ENCODE results near the gene GTPBP3.

The GTPBP3 gene

GRCh38 chr19:17341386-17341785, 4.0 kb downstream of the GTPBP3 start:
- Histone ChIP-seq H3K27ac (ENCODE audit: low read length) (no peak overlapping the region), H3K27me3 (ENCODE audit: insufficient read depth, low read length, poor library complexity) (no peaks in the 10 kb centered on the region), H4K20me1 (ENCODE audit: insufficient read depth, low read length) (peaks cover 6% of the 10 kb centered on the region; the same call in 1 of the 2 replicates), H3K79me2 (ENCODE audit: insufficient read depth, low read length) (peaks cover 20% of the 10 kb centered on the region), H3K9ac (ENCODE audit: low read depth, low read length) (no peak overlapping the region), H3K4me3 (ENCODE audit: low read depth in 1 of 2, low read length in 2 of 2) (no peak overlapping the region), H2AFZ (ENCODE audit: low read depth, low read length) (no peak overlapping the region), H3K4me2 (ENCODE audit: insufficient read depth, low read length) (no peak overlapping the region), H3K36me3 (ENCODE audit: insufficient read depth, low read length) (peaks cover 27% of the 10 kb centered on the region), H3K4me1 (ENCODE audit: insufficient read depth, low read length) (peaks cover 24% of the 10 kb centered on the region), H3K9me3 (ENCODE audit: insufficient read depth, low read length, severe bottlenecking) (no peaks in the 10 kb centered on the region)
- TF ChIP-seq EZH2 (IDR thresholded peaks at IDR 0.05; ENCODE audit: borderline replicate concordance, low read depth, low read length, severe bottlenecking): no peak
- TF ChIP-seq, protein P1, sequence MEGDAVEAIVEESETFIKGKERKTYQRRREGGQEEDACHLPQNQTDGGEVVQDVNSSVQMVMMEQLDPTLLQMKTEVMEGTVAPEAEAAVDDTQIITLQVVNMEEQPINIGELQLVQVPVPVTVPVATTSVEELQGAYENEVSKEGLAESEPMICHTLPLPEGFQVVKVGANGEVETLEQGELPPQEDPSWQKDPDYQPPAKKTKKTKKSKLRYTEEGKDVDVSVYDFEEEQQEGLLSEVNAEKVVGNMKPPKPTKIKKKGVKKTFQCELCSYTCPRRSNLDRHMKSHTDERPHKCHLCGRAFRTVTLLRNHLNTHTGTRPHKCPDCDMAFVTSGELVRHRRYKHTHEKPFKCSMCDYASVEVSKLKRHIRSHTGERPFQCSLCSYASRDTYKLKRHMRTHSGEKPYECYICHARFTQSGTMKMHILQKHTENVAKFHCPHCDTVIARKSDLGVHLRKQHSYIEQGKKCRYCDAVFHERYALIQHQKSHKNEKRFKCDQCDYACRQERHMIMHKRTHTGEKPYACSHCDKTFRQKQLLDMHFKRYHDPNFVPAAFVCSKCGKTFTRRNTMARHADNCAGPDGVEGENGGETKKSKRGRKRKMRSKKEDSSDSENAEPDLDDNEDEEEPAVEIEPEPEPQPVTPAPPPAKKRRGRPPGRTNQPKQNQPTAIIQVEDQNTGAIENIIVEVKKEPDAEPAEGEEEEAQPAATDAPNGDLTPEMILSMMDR (IDR thresholded peaks at IDR 0.05; ENCODE audit: borderline replicate concordance, extremely low read depth, low read length, poor library complexity, severe bottlenecking): no peak
- no peak for DNase-seq
- ATAC-seq (ENCODE audit: insufficient read depth, low read depth): no peak

- Histone ChIP-seq H3K9me3 (ENCODE audit: insufficient read depth, low read length, severe bottlenecking) (no peaks in the 10 kb centered on the region), H3K27me3 (ENCODE audit: insufficient read depth, low read length, poor library complexity) (no peaks in the 10 kb centered on the region), H3K9ac (ENCODE audit: low read depth, low read length) (no peak overlapping the region), H4K20me1 (ENCODE audit: insufficient read depth, low read length) (peaks cover 6% of the 10 kb centered on the region; the same call in 1 of the 2 replicates), H3K4me1 (ENCODE audit: insufficient read depth, low read length) (peaks cover 25% of the 10 kb centered on the region), H3K36me3 (ENCODE audit: insufficient read depth, low read length) (peaks cover 27% of the 10 kb centered on the region), H3K4me2 (ENCODE audit: insufficient read depth, low read length) (no peak overlapping the region), H3K27ac (ENCODE audit: low read length) (no peak overlapping the region), H3K79me2 (ENCODE audit: insufficient read depth, low read length) (peaks cover 18% of the 10 kb centered on the region), H3K4me3 (ENCODE audit: low read depth in 1 of 2, low read length in 2 of 2) (no peak overlapping the region), H2AFZ (ENCODE audit: low read depth, low read length) (no peak overlapping the region)
- no peak for TF ChIP-seq EZH2 (IDR thresholded peaks at IDR 0.05; ENCODE audit: borderline replicate concordance, low read depth, low read length, severe bottlenecking)
- TF ChIP-seq, protein P1 (IDR thresholded peaks at IDR 0.05; ENCODE audit: borderline replicate concordance, extremely low read depth, low read length, poor library complexity, severe bottlenecking): no peak
- ATAC-seq (ENCODE audit: insufficient read depth, low read depth) (no peak), DNase-seq (no peak)
Observed at GRCh38 chr19:17341845-17342244, 4.5 kb downstream of the GTPBP3 start.

DNA sequence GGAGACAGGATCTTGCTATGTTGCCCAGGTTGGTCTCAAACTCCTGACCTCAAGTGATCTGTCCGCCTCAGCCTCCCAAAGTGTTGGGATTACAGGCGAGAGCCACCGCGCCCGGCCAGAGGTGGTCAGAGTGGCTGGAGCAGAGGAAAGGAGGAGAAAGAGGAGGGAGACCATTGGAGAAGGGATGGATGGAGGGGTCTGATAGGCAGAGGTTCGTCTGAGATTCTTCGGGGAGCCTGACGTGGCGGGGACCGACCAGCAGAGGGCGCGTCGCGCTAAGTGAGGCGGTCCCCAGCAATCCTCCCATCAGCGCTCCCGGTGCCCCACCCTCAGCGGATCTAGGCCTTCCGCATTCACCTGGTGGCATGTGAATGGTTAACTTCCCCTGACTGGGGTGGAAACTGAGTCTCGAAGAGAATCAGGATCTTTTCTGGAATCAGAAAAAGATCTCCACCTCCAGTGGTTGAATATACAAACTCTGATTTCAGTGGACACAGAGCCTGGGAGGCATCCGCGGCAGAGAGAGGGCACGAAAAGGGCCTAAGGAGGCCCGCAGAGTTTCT, 8.8 kb downstream of the GTPBP3 start:
- Histone ChIP-seq H3K4me3 (ENCODE audit: low read depth in 1 of 2, low read length in 2 of 2) (no peak overlapping the region), H3K4me2 (ENCODE audit: insufficient read depth, low read length) (peak overlapping the region; percentile 44; the same call in 1 of the 2 replicates), H3K9me3 (ENCODE audit: insufficient read depth, low read length, severe bottlenecking) (no peaks in the 10 kb centered on the region), H3K79me2 (ENCODE audit: insufficient read depth, low read length) (0 out of 2 replicates have a peak, but pooled peaks cover 3% of the 10 kb centered on the region), H3K27ac (ENCODE audit: low read length) (no peak overlapping the region), H4K20me1 (ENCODE audit: insufficient read depth, low read length) (no peaks in the 10 kb centered on the region; the same call in 1 of the 2 replicates), H2AFZ (ENCODE audit: low read depth, low read length) (peak overlapping the region; percentile 67), H3K9ac (ENCODE audit: low read depth, low read length) (no peak overlapping the region), H3K27me3 (ENCODE audit: insufficient read depth, low read length, poor library complexity) (no peaks in the 10 kb centered on the region), H3K36me3 (ENCODE audit: insufficient read depth, low read length) (peaks cover 12% of the 10 kb centered on the region), H3K4me1 (ENCODE audit: insufficient read depth, low read length) (peaks cover 6% of the 10 kb centered on the region)
- ATAC-seq (ENCODE audit: insufficient read depth, low read depth) (peak; percentile 98), DNase-seq (peak; percentile 83)
- TF ChIP-seq, protein P1 (IDR thresholded peaks at IDR 0.05; ENCODE audit: borderline replicate concordance, extremely low read depth, low read length, poor library complexity, severe bottlenecking): peak; percentile 95
- no peak for TF ChIP-seq EZH2 (IDR thresholded peaks at IDR 0.05; ENCODE audit: borderline replicate concordance, low read depth, low read length, severe bottlenecking)

Data from DND-41 (cell line).